ENCODE measurements around the gene SMIM35.

SMIM35 gene

DNA sequence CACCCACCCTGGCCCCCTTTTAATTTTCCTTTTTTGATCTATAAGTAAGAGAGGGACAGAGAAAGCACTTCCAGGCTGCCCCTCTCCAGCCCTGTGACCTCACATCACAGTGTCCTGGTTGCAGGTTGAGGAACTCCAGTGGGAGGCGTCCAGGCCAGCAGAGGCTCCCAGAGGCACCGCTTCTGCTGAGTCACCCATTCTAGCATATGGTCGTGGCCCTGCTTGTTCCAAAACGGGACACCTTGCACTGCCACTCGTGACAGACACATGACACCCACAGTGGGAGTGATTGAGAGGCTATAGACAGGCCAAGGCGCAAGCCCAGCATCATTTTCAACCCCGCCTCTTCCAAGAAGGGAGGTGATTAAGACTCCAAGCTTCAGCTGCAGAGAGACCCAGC lies 25.9 kb downstream of the SMIM35 start:
- in situ Hi-C loops (cut with MboI; ENCODE audit: low sequenced_read_pairs), result loop anchor here (25.0 kb wide), 2 partner anchors 224 to 624 kb away; no protein-coding TSS in a partner anchor

DNA sequence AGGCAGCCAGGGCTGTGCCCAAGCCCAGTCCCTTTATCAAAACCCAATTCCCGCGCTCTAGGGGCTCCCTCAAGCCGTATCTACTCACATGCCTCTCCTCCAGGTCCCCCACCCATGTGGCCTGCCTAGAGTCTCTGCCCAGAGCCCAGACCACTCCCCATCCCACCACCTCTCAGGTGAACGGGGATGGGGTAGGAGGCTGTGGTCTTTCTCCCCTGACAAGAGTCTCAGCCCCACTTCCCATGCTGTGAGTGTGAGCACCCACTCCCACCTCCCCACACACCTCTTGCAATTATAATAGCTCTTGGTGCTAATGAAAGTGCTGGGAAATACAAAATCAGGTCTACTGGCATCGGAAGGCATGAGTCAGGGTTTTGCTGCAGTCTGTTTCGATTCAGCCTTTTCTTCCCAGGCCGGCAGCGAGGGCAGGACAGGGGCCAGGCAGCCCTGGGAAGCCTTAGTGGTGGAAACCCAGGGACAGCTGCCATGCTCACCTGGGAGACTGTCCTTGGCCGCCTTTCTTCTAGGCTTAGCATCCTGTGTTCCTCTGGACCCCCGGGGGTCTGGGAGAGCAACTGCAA lies 26.6 kb downstream of the SMIM35 start:
- in situ Hi-C loops (cut with MboI; ENCODE audit: low sequenced_read_pairs), result loop anchor here (25.0 kb wide), 2 partner anchors 223 to 623 kb away; no protein-coding TSS in a partner anchor

DNA sequence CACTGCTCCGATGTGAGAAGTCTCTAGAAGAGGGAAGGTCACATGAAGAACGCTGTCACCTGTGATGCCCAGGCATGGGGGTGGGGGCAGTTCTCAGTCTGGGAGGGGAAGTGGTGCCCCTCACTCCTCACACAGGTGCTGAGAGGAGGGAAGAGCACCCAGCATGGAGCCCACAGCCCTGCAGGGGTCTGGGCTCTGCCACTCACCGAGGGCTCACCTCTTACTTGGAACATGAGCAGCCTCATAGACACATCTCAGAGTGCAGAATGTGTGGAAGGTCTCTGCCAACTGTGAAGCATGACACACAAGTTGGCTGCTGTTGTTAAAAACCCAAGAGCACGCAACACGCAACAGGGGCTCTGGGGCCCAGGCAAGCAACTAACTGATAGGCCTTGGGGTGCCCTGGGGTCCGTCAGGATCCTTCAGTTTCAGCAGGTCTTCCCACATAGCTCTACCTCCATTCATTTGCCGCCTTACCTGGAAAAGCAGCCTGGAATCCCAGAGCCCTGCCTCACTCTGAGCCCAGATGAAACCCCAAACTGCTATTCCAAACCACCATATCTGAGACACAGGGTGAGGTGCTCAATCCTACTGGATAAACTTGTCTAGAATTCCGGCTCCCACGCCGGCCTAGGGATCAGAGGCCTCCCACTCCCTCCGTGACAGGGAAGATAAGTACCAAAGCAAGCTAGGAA lies 27.4 kb downstream of the SMIM35 start:
- in situ Hi-C loops (cut with MboI; ENCODE audit: low sequenced_read_pairs), result loop anchor here (25.0 kb wide), 2 partner anchors 222 to 622 kb away; no protein-coding TSS in a partner anchor

- in situ Hi-C loops (cut with MboI; ENCODE audit: low sequenced_read_pairs), result loop anchor here (25.0 kb wide), 2 partner anchors 221 to 621 kb away; no protein-coding TSS in a partner anchor
These were observed 28.2 kb downstream of the SMIM35 start for GRCh38 chr11:118058311-118059245.

DNA sequence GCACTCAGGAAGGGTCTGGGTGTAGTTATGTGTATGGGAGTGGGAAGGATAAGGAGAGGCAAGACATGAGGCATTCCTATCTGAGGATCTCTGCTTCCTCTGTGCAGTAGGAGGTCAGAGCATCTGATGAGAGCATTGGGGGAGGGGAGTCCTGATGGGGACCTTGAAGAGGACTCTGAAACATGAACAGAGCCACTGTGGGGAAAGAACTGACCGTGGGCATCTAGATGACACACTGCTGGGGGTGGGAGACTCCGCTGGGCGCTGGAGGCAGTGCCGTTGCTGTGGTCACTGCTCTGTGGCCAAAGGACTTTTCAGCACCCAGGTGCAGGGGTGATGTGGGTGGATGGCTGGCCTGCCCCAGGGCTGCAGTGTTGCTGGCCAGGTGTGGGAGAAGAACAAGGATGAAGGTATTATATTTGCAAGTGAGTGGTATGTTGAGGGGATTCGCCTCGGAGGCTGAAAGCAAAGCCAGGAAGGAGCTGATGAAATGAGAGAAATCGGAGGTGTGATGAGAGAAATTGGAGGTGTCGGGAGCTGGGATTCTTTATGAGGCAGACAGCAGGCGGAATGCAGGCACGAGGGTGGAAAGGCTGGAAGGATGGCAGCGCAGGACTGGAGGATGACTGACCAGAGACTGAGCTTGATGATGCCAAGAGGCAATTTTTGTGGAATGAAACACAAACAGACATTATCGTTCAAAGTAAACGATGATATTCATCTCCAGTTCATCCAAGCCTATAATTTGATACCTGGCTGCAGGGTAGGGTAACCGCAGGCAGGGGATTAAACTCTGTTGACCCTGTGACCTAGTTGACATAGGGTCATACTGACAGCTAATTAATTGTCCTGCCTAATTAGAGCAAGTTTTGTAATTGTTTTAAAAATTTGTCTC lies 29.3 kb downstream of the SMIM35 start:
- in situ Hi-C loops (cut with MboI; ENCODE audit: low sequenced_read_pairs), result loop anchor here (25.0 kb wide), 2 partner anchors 220 to 620 kb away; no protein-coding TSS in a partner anchor

GRCh38 chr11:118056806-118057205 lies 30.0 kb downstream of the SMIM35 start:
- in situ Hi-C loops (cut with MboI; ENCODE audit: low sequenced_read_pairs), result loop anchor here (25.0 kb wide), 2 partner anchors 220 to 620 kb away; no protein-coding TSS in a partner anchor

- in situ Hi-C loops (cut with MboI; ENCODE audit: low sequenced_read_pairs), result loop anchor here (25.0 kb wide), 2 partner anchors 219 to 619 kb away; no protein-coding TSS in a partner anchor
These were observed 30.8 kb downstream of the SMIM35 start for GRCh38 chr11:118055966-118056365.

- in situ Hi-C loops (cut with MboI; ENCODE audit: low sequenced_read_pairs), result loop anchor here (25.0 kb wide), 2 partner anchors 218 to 618 kb away; no protein-coding TSS in a partner anchor
These were observed 31.8 kb downstream of the SMIM35 start for GRCh38 chr11:118054712-118055640.

GRCh38 chr11:118052581-118053206 lies 34.1 kb downstream of the SMIM35 start:
- in situ Hi-C loops (cut with MboI; ENCODE audit: low sequenced_read_pairs), result loop anchor here (25.0 kb wide), 2 partner anchors 215 to 615 kb away; no protein-coding TSS in a partner anchor

DNA sequence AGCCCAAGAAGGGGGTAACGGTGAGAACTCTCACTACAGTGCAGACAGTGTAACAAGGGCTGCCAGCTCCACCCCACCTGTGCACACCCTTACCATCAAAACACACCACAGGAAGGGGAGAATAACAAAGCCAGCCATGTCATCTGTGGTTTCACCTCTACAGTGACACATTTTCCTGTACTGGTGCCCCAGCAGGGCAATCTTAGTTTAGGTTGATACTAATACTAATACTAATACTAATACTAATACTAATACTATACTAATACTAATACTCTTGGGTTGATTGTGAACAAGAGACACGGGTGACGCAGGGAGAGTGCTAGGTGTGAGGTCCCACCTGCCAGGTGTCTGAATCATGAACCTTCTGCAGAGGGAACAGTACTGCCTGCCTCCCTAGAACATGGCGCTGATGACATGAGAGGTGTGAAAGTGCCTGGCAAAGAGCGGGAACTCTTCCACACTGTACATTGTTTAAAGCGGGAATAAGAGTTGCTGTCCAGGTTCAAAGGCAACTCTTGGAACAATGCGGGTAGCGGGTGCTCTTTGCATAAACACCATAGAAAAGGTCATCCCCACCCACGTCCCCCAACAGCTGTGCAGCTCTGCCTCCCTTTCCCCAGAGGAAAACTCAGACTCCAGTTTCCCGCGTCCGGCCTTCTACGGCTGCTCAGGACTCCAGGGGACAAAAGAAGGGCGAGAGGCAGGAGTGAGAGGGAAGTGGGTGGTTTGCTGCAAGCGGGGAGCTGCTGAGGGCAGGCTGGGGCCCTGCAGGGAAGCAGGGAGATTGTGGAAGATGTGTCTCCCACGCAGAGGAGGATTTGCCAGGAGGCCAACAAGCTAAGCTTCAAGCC lies 34.9 kb downstream of the SMIM35 start:
- in situ Hi-C loops (cut with MboI; ENCODE audit: low sequenced_read_pairs), result loop anchor here (25.0 kb wide), 2 partner anchors 215 to 615 kb away; no protein-coding TSS in a partner anchor

- in situ Hi-C loops (cut with MboI; ENCODE audit: low sequenced_read_pairs), result loop anchor here (25.0 kb wide), 2 partner anchors 214 to 614 kb away; no protein-coding TSS in a partner anchor
These were observed 35.6 kb downstream of the SMIM35 start for GRCh38 chr11:118051136-118051610.

DNA sequence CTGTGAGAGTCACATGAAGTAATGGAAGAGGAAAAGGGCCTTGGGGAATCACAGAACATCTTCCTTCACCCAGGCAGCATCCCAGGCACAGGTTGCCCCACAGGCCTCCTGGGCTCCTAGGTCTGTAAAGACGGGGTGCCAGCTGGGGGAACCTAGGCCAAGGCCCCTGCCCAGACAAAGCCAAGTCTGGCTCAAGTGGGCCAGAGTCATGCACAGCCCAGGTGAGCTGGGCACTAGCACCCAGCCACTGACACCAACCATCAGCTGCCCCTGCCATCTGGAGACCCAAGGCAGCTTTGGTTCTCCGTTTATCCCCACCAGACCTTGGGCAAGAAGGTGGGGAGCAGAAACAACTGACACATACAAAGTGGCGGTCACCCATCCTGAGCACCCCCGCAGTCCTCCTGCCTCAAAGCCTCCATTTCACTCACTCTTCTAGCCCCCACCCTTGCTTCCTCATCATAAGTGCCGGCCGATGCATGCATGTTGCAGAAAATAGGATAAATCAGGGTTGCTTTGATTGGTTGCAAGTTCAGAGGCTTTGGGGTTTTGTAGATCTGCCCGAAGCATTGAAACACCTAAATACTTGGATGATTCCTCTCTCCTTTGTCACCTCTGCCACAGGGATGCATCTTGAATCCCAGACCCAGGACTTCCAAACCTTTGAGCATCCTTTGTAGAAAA lies 36.4 kb downstream of the SMIM35 start:
- in situ Hi-C loops (cut with MboI; ENCODE audit: low sequenced_read_pairs), result loop anchor here (25.0 kb wide), 2 partner anchors 213 to 613 kb away; no protein-coding TSS in a partner anchor

DNA sequence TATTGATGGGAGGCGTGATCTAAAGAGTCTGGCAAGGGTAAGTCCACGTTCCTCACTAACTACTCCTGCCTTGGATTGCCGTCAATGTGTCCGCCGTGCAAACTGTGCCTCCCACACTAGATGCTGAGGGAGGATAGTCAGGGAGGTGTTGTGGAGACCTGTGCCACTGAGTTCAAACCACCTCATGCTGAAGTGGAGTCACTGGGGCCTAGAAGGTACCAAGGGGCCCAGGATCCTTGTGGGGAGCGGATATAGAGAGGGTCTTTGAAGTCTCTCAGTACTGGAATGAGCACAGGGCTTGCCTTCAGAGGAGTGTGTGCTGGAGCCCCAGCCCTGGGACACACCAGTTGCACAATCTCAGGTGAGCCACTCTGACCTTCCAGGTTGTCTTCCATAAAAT lies 37.0 kb downstream of the SMIM35 start:
- in situ Hi-C loops (cut with MboI; ENCODE audit: low sequenced_read_pairs), result loop anchor here (10.0 to 25.0 kb wide), 3 partner anchors 95 to 612 kb away; no protein-coding TSS in a partner anchor

GRCh38 chr11:118048472-118049370 lies 38.0 kb downstream of the SMIM35 start:
- in situ Hi-C loops (cut with MboI; ENCODE audit: low sequenced_read_pairs), result loop anchor here (10.0 kb wide), 1 partner anchor 94 kb away; no protein-coding TSS in a partner anchor

DNA sequence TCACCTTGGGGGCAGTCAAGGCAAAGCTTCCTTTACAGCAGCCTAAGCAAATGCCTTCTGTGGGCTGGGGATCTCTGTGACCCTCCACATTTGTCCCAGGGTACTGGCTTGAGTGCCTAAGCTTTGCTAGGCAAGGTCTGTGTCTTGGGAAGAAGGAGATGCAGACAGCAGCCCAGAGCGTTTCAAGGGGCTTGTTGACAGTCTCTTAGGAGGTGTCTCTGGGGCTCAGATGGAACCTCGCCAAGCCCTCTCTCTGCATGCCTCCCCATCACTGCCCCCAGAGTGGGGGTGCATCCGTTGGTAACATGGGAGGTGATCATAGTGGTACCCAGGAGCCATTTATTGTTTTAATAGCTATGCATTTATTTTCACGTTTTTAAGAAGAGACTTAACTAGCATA lies 39.0 kb downstream of the SMIM35 start:
- in situ Hi-C loops (cut with MboI; ENCODE audit: low sequenced_read_pairs), result loop anchor here (10.0 kb wide), 1 partner anchor 93 kb away; no protein-coding TSS in a partner anchor

Measured in HL-60/S4 treated with retinoic acid at 250 ng/mL for 4 days and 3 days (cell line).